Ascending aorta (tissue), 2 donors: ENCODE measurements around the gene CTRL. TPM values are rescaled to one million over a fixed set of nuclear protein-coding genes. Genes with fewer than 3 reads are reported as not detected.

Experiments used
- DNase-seq, 2 donors: peaks; one replicate each; pipeline ENCODE4 v3.0.0-alpha.2; 2019; ENCODE audit warnings: low spot score in 2 of 2
- H3K27ac ChIP-seq, 2 donors: fragments of 200-600 bp; sonication (generic); one replicate each; pipeline ENCODE4 v1.5.1; 2016 to 2017; ENCODE audit warnings: mild to moderate bottlenecking in 1 of 2
- H3K27me3 ChIP-seq: fragments of 200-600 bp; sonication (generic); one replicate; pipeline ENCODE4 v1.5.1; 2017
- H3K36me3 ChIP-seq, 2 donors: fragments of 200-600 bp; sonication (generic); one replicate each; pipeline ENCODE4 v1.5.1; 2016
- H3K4me1 ChIP-seq, 2 donors: fragments of 200-600 bp; sonication (generic); one replicate each; pipeline ENCODE4 v1.5.1; 2016 to 2017; ENCODE audit warnings: mild to moderate bottlenecking in 1 of 2
- H3K4me3 ChIP-seq, 2 donors: fragments of 200-600 bp; sonication (generic); one replicate each; pipeline ENCODE4 v1.5.1; 2016 to 2017; ENCODE audit warnings: mild to moderate bottlenecking in 1 of 2
- H3K9me3 ChIP-seq, 2 donors: fragments of 200-600 bp; sonication (generic); one replicate each; pipeline ENCODE4 v1.5.1; 2016
- intact Hi-C: fragments of 100-400 bp; cut with DNase I; formaldehyde crosslinking; loops from one replicate; pipeline ENCODE4 v1.15.1; 2023
- total RNA-seq: library from RNA; depleted of rRNA; stranded (reverse); fragments of >200 nt; gene quantifications from one replicate; pipeline ENCODE4 v1.1.0, GENCODE V29; 2016
- TF ChIP-seq, protein P1 (sequence below), 3 experiments: fragments of 200-600 bp in 2 of 3; fragments of 450-650 bp in 1 of 3; sonication (generic) in 2 of 3; IDR thresholded peaks; one replicate each; pipeline ENCODE4 v1.5.1; 2016 to 2019; ENCODE audit warnings: antibody characterized with exemption in 3 of 3, mild to moderate bottlenecking in 1 of 3, moderate library complexity in 1 of 3

The CTRL gene
- total RNA-seq, 1 donor from 2014 or later: 0.43 TPM

- no peaks in the 10 kb centered on the region for H3K9me3 ChIP-seq
- intact Hi-C loops: loop anchor here (5.0 to 10.0 kb wide), 2 partner anchors 125 to 1018 kb away; partner anchors contain the start of gene RRAD
- peaks cover 5 to 13% of the 10 kb centered on the region in 2 donors for H3K4me1 ChIP-seq
- TF ChIP-seq, protein P1, sequence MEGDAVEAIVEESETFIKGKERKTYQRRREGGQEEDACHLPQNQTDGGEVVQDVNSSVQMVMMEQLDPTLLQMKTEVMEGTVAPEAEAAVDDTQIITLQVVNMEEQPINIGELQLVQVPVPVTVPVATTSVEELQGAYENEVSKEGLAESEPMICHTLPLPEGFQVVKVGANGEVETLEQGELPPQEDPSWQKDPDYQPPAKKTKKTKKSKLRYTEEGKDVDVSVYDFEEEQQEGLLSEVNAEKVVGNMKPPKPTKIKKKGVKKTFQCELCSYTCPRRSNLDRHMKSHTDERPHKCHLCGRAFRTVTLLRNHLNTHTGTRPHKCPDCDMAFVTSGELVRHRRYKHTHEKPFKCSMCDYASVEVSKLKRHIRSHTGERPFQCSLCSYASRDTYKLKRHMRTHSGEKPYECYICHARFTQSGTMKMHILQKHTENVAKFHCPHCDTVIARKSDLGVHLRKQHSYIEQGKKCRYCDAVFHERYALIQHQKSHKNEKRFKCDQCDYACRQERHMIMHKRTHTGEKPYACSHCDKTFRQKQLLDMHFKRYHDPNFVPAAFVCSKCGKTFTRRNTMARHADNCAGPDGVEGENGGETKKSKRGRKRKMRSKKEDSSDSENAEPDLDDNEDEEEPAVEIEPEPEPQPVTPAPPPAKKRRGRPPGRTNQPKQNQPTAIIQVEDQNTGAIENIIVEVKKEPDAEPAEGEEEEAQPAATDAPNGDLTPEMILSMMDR (IDR thresholded peaks at IDR 0.05): no peak
- DNase-seq: no peak
- peak overlapping the region; percentile 81 to 86 for H3K27ac ChIP-seq
- H3K36me3 ChIP-seq: peaks cover 45 to 68% of the 10 kb centered on the region in 2 donors
- H3K4me3 ChIP-seq: no peak overlapping the region
- no peaks in the 10 kb centered on the region for H3K27me3 ChIP-seq
These were observed 11.0 kb upstream of the CTRL start for GRCh38 chr16:67942510-67943255.

DNA sequence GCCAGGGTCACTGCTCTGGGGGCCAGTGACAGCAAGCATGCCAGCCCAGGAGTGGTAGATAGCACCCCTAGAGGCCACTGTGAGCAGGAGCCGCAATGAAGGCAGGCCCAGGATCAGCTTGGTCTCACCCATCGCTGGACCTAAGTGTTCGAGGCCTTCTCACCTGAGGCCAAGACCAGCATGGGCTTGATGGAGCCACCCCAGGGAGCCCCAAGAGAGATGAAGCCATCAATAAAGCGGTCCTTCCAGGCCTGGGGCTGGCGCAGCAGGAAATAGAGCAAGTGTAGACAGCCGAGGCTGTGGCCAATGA is 10.5 kb upstream of the CTRL start:
- Histone ChIP-seq H3K27ac (peak overlapping the region; percentile 81 to 86), H3K27me3 (no peaks in the 10 kb centered on the region), H3K9me3 (no peaks in the 10 kb centered on the region), H3K36me3 (peaks cover 39 to 63% of the 10 kb centered on the region in 2 donors), H3K4me3 (no peak overlapping the region), H3K4me1 (peaks cover 6 to 16% of the 10 kb centered on the region in 2 donors)
- TF ChIP-seq, protein P1 (IDR thresholded peaks at IDR 0.05): peak; percentile 26 to 60 (median 34)
- no peak for DNase-seq
- intact Hi-C loops: loop anchor here (5.0 to 10.0 kb wide), 2 partner anchors 125 to 1017 kb away; partner anchors contain the start of gene RRAD

DNA sequence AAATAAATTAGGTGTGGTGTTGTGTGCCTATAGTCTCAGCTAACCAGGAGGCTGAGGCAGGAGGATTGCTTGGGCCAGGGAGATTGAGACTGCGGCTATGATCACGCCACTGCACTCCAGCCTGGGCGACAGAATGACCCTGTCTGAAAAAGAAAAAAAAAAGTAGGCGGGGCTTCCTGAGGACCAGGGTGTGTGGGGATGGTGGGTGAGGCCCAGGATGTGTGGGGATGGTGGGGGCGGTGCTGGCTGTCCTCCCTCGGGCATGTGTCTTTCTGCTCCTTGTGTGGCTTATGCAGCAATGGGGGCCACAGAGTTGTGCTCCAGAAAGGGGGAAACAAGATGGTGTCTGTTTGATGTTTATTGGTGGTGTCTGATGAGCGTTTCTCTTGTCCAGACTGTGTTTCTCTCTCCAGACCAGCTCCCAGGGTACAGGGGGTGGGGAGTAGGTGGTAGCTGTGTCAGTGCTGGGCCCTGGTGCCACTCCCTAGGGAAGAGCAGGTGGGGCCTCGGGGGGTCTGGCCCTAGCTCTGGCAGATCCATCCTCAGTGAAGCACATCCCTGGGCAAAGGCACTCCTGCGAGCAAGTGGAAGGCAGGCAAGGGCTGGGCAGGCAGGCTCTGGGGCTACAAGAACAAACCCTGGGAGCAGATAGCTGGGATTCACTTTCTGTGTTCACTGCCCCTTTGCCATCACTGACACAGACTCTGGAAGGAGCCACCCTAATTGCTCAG is 10.0 kb upstream of the CTRL start:
- Histone ChIP-seq H3K27me3 (no peaks in the 10 kb centered on the region), H3K27ac (no peak overlapping the region), H3K4me3 (no peak overlapping the region), H3K9me3 (no peaks in the 10 kb centered on the region), H3K36me3 (peaks cover 34 to 57% of the 10 kb centered on the region in 2 donors), H3K4me1 (peaks cover 10 to 18% of the 10 kb centered on the region in 2 donors)
- TF ChIP-seq, protein P1 (IDR thresholded peaks at IDR 0.05): no peak
- no peak for DNase-seq
- intact Hi-C loops: loop anchor here (5.0 to 10.0 kb wide), 2 partner anchors 124 to 1017 kb away; partner anchors contain the start of gene RRAD

- Histone ChIP-seq H3K4me1 (peaks cover 10 to 18% of the 10 kb centered on the region in 2 donors), H3K4me3 (no peak overlapping the region), H3K27ac (no peak overlapping the region), H3K9me3 (no peaks in the 10 kb centered on the region), H3K27me3 (no peaks in the 10 kb centered on the region), H3K36me3 (peaks cover 24 to 47% of the 10 kb centered on the region in 2 donors)
- intact Hi-C loops: loop anchor here (5.0 to 10.0 kb wide), 2 partner anchors 123 to 1016 kb away; partner anchors contain the start of gene RRAD
- no peak for DNase-seq
- TF ChIP-seq, protein P1 (IDR thresholded peaks at IDR 0.05): no peak
These were observed 8.9 kb upstream of the CTRL start for GRCh38 chr16:67940446-67941089.
